ENCODE results near the gene TMEM116. TPM values are rescaled to one million over a fixed set of nuclear protein-coding genes. Genes with fewer than 3 reads are reported as not detected.
"Not testable (repeated sequence)": the region's sequence is repeated elsewhere in the genome, so short reads cannot be mapped to it uniquely, and the experiment has no call there.

Gene TMEM116
- total RNA-seq, 1 experiment from 2014 or later = 13.0 TPM

GRCh38 chr12:112010415-112011344 is 2.3 kb downstream of the TMEM116 start:
- DNase-seq (ENCODE audit: extremely low read depth, low read depth) = no peak

DNA sequence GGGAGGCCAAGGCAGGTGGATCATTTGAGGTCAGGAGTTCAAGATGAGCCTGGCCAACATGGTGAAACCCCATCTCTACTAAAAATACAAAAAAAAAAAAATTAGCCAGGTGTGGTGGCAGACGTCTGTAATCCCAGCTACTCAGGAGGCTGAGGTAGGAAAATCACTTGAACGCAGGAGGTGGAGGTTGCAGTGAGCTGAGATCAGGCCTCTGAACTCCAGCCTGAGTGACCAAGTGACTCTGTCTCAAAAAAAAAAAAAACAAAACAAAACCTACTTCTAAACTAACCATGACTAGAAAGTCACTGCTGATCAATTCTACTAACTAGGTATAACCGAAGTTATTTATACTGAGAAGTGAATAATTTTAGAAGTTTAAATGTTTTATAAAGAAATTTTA is 3.4 kb downstream of the TMEM116 start:
- not testable (repeated sequence) for DNase-seq (ENCODE audit: extremely low read depth, low read depth)

- no peak for DNase-seq (ENCODE audit: extremely low read depth, low read depth)
Observed at GRCh38 chr12:112008918-112009317, 4.0 kb downstream of the TMEM116 start.

DNA sequence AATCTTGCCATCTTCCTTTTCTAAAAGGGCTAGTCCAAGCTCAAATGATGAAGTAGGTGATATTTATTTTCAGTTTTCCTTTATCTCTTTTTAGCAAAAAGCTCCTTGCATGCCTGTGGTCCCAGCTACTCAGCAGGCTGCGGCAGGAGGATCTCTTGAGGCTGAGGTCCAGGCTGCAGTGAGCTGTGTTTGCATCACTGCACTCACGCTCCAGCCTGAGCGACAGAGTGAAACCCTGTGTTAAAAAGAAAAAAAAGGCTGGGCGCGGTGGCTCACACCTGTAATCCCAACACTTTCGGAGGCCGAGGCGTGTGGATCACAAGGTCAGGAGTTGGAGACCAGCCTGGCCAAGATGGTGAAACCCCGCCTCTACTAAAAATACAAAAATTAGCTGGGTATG is 5.0 kb downstream of the TMEM116 start:
- DNase-seq (ENCODE audit: extremely low read depth, low read depth) = no peak

DNA sequence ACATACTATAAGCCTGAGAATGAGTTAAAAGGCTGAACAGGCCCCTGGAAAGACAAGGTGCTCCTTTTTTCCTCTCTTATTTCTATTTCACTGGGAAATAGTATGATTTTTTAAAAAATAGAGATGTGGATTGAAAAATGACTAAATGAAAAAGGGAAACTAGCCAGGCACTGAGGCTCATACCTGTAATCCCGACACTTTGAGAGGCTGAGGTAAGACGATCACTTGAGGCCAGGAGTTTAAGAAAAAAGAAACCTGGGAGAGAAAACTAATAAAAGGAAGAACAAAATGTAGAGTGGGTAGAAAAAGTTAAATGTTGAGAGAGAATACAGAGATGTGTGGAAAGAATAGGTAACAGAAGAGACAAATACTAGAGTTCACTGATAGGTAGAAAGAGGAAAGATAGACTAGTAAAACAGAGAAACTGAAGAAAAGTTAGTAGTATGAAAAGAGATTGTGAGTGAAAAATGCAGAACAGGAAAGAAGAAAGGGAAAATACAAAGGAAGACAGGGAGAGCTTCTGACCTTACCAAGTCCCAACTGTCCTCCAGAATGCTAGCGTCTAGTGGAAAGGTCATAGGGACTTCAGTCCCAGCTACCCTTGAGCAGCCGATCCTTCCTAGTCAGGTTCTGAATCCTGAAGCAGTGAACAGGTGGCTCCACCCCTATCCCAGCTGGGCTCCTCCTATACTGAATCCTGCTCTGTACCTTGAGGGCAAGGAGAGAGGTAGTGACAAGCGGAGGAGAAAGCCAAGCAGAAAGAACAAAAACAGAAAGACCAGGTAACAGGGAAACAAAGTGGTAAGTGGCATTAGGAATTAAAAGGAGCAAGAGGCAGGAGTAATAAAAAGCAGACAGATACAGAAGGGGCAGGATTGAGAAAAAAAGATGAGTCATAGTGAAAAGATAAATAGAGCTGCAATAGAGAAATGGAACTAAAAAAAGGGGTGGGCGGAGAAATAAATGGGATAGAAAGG is 7.3 kb downstream of the TMEM116 start:
- DNase-seq (ENCODE audit: extremely low read depth, low read depth) = peak; percentile 32

GRCh38 chr12:112004041-112004440 is 8.9 kb downstream of the TMEM116 start:
- DNase-seq (ENCODE audit: extremely low read depth, low read depth) = no peak

DNA sequence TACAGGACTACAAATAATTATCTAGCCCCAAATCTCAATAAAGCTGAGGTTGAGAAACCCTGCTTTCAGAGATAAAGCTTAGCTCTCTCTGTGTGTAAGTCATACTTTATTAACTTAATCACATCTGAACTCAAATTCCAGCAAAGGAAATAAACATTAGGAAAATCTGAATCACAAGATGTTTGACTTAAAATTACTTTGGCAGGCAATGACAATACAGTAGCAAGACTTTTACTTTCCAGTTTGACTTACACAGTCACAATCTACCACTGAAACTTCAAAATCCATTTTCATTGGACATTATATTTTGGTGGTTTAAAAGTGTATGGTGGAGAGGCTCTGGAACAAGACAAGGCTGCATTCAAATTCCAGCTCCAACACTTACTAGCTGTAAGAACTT is 11.4 kb downstream of the TMEM116 start:
- no peak for DNase-seq (ENCODE audit: extremely low read depth, low read depth)

- DNase-seq (ENCODE audit: extremely low read depth, low read depth) = no peak
Observed at GRCh38 chr12:112000820-112001219, 12.1 kb downstream of the TMEM116 start.

DNA sequence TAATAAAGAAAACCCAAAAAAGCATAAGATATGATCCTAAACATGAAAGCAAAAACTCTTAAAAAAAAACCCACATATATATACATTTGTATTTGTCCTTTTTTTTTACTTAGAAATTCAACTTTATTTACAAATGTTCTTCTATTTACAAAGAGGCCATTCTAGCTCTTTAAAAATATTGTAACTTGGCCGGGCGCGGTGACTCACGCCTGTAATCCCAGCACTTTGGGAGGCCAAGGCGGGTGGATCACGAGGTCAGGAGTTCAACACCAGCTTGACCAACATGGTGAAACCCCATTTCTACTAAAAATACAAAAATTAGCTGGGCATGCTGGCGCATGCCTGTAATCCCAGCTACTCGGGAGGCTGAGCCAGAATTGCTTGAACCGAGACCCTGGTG is 13.8 kb downstream of the TMEM116 start:
- not testable (repeated sequence) for DNase-seq (ENCODE audit: extremely low read depth, low read depth)

DNA sequence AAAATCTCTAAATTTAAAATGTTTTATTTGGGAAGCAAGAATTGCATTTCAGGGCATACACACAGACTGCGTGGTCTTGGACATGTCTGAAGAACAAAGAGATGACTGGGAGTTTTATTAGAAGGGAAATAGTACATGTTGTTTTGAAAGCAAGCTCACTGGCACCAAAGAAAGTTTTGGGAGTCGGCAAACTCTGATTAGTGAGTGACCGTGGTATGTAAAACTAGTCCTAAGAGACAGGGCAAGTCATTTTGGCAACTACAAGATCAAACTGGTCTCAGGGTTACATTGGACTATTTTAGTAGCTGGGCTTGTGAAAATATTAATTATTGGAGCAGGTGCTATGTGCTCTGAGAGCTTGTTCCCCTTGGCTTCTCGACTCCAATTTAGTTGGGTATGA is 14.9 kb downstream of the TMEM116 start:
- no peak for DNase-seq (ENCODE audit: extremely low read depth, low read depth)

GRCh38 chr12:111997300-111997699 is 15.7 kb downstream of the TMEM116 start:
- DNase-seq (ENCODE audit: extremely low read depth, low read depth) = no peak

GRCh38 chr12:111995782-111996480 is 17.0 kb downstream of the TMEM116 start:
- no peak for DNase-seq (ENCODE audit: extremely low read depth, low read depth)

DNA sequence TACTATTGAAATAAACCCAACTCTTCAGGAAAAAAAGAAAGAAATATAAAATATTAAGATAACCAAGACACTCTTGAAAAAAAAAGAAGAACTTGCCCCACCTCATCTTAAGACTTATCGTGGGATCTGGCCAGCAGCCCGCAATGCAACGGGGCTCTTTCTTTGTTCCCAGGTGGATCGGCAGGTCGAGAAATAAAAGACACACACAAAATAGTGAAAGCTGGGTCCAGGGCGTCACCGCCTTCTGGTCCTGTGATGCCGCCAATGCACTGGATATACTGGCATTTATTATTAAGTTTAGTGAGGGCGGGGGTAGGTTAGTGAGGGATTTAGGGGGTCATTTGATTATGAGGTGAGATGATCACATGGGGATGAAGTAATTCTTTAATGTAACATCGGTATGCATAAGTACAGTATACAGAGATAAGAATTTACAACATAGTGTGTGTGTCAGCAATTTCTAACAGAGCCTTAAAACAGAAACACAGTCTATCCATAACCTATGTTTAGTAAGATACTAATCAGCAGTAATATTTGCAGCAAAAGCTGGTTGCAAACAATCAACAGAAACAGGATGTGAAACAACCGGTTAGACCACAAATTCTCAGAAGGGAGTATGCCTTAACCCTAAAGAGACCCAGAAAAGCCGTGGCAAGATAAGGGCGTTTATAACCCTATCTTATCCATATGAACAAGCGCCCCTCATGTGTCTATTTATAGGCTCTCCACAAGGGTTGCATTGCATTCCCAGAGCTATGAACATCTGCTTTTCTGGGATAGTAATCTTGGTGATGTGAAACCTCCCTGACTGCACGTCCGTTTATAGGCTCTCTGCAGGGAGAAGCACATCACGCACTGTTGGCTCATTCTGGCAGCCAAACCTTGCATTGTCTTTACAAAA is 18.5 kb downstream of the TMEM116 start:
- DNase-seq (ENCODE audit: extremely low read depth, low read depth) = not testable (repeated sequence)

DNA sequence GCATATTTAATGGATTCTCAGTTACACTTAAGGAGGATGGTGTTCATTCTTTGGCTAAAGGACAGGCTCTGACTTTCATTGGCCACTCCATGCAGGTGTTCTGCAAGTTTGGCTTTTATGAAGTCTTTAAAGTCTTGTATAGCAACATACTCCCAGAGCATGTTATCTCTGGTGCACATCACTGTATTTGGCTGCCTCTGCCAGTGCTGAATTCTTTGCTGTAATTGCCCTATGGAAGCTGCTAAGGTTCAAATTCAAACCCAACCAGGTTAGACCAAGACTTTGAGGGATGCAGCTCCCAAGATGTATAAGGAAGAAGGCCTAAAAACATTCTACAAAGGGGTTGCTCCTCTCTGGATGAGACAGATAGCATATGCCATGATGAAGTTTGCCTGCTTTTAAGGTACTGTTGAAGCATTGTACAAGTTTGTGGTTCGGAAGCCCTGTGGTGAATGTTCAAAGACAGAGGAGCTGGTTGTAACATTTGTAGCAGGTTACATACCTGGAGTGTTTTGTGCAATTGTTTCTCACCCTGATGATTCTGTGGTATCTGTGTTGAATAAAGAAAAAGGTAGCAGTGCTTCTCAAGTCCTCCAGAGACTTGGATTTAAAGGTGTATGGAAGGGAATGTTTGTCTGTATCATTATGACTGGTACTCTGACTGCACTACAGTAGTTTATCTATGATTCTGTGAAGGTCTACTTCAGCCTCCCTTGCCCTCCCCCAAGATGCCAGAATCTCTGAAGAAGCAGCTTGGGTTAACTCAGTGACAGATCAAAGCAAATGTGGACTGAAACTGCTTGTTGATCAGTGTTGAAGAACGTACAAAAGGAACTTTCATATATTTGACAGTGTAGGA is 19.4 kb downstream of the TMEM116 start:
- DNase-seq (ENCODE audit: extremely low read depth, low read depth) = no peak

GRCh38 chr12:111992464-111992863 is 20.5 kb downstream of the TMEM116 start:
- no peak for DNase-seq (ENCODE audit: extremely low read depth, low read depth)

GRCh38 chr12:111991946-111992345 is 21.0 kb downstream of the TMEM116 start:
- DNase-seq (ENCODE audit: extremely low read depth, low read depth) = no peak

DNA sequence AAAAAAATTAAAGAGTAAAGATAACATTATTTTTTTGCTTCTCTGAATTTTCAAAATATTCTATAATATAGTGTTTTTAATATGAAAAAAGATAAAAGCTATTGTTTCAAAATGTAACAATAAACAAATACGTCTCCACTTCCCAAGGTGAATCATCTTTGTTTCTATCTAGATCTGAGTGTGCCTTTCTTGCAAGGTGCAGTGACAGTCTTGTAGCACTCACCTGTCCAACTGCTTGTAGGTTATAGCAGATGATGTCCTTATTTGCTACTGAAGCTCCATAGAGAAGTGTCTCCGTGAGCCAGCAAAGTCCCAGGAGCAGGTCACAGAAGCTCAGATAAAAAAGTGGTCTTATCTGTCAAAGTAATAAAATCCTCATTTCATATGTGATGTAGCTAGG is 21.4 kb downstream of the TMEM116 start:
- no peak for DNase-seq (ENCODE audit: extremely low read depth, low read depth)

GRCh38 chr12:111984820-111985219 is 28.1 kb downstream of the TMEM116 start:
- DNase-seq (ENCODE audit: extremely low read depth, low read depth) = no peak

- DNase-seq (ENCODE audit: extremely low read depth, low read depth) = no peak
Observed at GRCh38 chr12:111981987-111982386, 31.0 kb downstream of the TMEM116 start.
